ENCODE data around the gene GPR108.
A peak's percentile ranks its signal among the peaks of the same experiment; 100 is the strongest.

The GPR108 gene

GRCh38 chr19:6729573-6730152 lies 7.7 kb downstream of the GPR108 start:
- TF ChIP-seq, protein P1, sequence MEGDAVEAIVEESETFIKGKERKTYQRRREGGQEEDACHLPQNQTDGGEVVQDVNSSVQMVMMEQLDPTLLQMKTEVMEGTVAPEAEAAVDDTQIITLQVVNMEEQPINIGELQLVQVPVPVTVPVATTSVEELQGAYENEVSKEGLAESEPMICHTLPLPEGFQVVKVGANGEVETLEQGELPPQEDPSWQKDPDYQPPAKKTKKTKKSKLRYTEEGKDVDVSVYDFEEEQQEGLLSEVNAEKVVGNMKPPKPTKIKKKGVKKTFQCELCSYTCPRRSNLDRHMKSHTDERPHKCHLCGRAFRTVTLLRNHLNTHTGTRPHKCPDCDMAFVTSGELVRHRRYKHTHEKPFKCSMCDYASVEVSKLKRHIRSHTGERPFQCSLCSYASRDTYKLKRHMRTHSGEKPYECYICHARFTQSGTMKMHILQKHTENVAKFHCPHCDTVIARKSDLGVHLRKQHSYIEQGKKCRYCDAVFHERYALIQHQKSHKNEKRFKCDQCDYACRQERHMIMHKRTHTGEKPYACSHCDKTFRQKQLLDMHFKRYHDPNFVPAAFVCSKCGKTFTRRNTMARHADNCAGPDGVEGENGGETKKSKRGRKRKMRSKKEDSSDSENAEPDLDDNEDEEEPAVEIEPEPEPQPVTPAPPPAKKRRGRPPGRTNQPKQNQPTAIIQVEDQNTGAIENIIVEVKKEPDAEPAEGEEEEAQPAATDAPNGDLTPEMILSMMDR (conservative IDR thresholded peaks at IDR 0.05; ENCODE audit: low read depth, low read length) = no peak
- no peak for DNase-seq (ENCODE audit: low read depth)

GRCh38 chr19:6728346-6728745 lies 9.0 kb downstream of the GPR108 start:
- TF ChIP-seq, protein P1 (conservative IDR thresholded peaks at IDR 0.05; ENCODE audit: low read depth, low read length) = no peak
- no peak for DNase-seq (ENCODE audit: low read depth)
- no peak overlapping the region for H3K4me3 ChIP-seq (ENCODE audit: low read length)

More at GRCh38 chr19:6729573-6730152, 7.7 kb downstream of the GPR108 start:
- no peak overlapping the region for H3K4me3 ChIP-seq (ENCODE audit: low read length)

- DNase-seq (ENCODE audit: low read depth) = no peak
- H3K4me3 ChIP-seq (ENCODE audit: low read length) = no peak overlapping the region
- TF ChIP-seq, protein P1 (conservative IDR thresholded peaks at IDR 0.05; ENCODE audit: low read depth, low read length) = no peak
These were observed 11.7 kb downstream of the GPR108 start for GRCh38 chr19:6725513-6726231.

- no peak overlapping the region for H3K4me3 ChIP-seq (ENCODE audit: low read length)
- DNase-seq (ENCODE audit: low read depth) = no peak
- TF ChIP-seq, protein P1 (conservative IDR thresholded peaks at IDR 0.05; ENCODE audit: low read depth, low read length) = no peak
These were observed 12.5 kb downstream of the GPR108 start for GRCh38 chr19:6724631-6725492.

- H3K4me3 ChIP-seq (ENCODE audit: low read length) = no peak overlapping the region
- TF ChIP-seq, protein P1 (conservative IDR thresholded peaks at IDR 0.05; ENCODE audit: low read depth, low read length) = no peak
- no peak for DNase-seq (ENCODE audit: low read depth)
These were observed 13.6 kb downstream of the GPR108 start for GRCh38 chr19:6723738-6724137.

DNA sequence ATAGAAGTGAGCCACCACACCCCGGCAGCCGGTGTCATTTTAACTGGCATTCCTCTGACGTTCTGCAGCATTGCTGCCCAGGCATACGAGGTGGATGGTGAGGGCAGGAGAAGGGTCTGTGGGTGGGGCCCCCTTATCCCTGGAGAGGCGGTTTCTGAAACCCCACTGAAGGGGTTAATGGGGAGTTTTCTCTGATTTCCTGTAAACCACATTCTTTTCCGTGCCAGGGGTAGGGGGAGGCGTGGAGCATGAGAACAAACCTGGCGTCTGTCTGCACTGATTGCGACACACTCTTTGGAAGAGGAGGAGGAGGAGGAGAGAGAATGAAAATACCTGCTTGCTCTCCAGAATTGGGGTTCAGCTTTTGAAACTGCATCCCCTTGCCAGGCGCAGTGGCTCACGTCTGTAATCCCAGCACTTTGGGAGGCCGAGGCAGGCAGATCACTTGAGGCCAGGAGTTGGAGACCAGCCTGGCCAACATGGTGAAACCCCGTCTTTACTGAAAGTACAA lies 14.2 kb downstream of the GPR108 start:
- TF ChIP-seq, protein P1 (conservative IDR thresholded peaks at IDR 0.05; ENCODE audit: low read depth, low read length) = no peak

More for the DNA sequence above, 14.2 kb downstream of the GPR108 start:
- H3K4me3 ChIP-seq (ENCODE audit: low read length) = no peak overlapping the region
- peak; percentile 29 for DNase-seq (ENCODE audit: low read depth)
